ENCODE data around the gene UBXN7. TPM values are rescaled to one million over a fixed set of nuclear protein-coding genes. Genes with fewer than 3 reads are reported as not detected.
"Not testable (repeated sequence)": the region's sequence is repeated elsewhere in the genome, so short reads cannot be mapped to it uniquely, and the experiment has no call there.

Gene UBXN7
- total and polyA plus RNA-seq, 5 donors: 11.6 to 36.3 (median 34.8) TPM

GRCh38 chr3:196445391-196445790, 13.2 kb upstream of the UBXN7 start:
- ATAC-seq; H3K4me3 ChIP-seq (ENCODE audit: low read length); H3K4me1 ChIP-seq (ENCODE audit: control insufficient read depth, insufficient read depth, low read length); H3K27me3 ChIP-seq (ENCODE audit: control insufficient read depth, insufficient read depth); H3K9me3 ChIP-seq (ENCODE audit: control insufficient read depth, low read length); DNase-seq; H3K27ac ChIP-seq (ENCODE audit: low read length); intact Hi-C loops (cut with DNase I): not testable (repeated sequence)
- WGBS: 94% methylated on average over 7 of the region's 7 CpGs

DNA sequence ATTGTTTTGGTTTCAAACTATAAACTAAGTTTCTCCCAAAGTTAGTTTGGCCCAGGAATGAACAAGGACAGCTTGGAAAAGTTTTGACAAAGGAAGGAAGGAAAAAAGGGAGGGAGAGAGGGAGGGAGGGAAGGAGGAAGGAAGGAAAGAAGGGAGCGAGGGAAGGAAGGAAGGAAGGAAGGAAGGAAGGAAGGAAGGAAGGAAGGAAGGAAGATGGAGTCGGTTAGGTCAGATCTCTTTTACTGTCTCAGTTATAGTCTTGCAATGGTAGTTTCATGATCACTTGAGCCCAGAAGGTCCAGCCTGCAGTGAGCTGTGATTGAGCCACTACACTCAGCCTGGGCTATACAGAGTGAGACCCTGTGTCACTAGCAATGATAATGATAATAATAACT, 12.3 kb upstream of the UBXN7 start:
- Histone ChIP-seq H3K27me3 (ENCODE audit: control insufficient read depth, insufficient read depth) (no peaks in the 10 kb centered on the region), H3K27ac (ENCODE audit: low read length) (no peak overlapping the region), H3K4me1 (ENCODE audit: control insufficient read depth, insufficient read depth, low read length) (no peaks in the 10 kb centered on the region), H3K4me3 (ENCODE audit: low read length) (no peak overlapping the region), H3K9me3 (ENCODE audit: control insufficient read depth, low read length) (no peaks in the 10 kb centered on the region)
- WGBS: 30% methylated on average over 2 of the region's 2 CpGs
- intact Hi-C loops (cut with DNase I): no loop called here
- no peak for DNase-seq
- no peak for ATAC-seq

GRCh38 chr3:196440696-196441095, 8.5 kb upstream of the UBXN7 start:
- no peak for DNase-seq
- 64% methylated on average over 3 of the region's 3 CpGs for WGBS
- no peak for ATAC-seq
- H3K27ac ChIP-seq (ENCODE audit: low read length): no peak overlapping the region
- no peaks in the 10 kb centered on the region for H3K9me3 ChIP-seq (ENCODE audit: control insufficient read depth, low read length)
- intact Hi-C loops (cut with DNase I): no loop called here
- H3K4me3 ChIP-seq (ENCODE audit: low read length): no peak overlapping the region
- no peaks in the 10 kb centered on the region for H3K27me3 ChIP-seq (ENCODE audit: control insufficient read depth, insufficient read depth)
- H3K4me1 ChIP-seq (ENCODE audit: control insufficient read depth, insufficient read depth, low read length): no peaks in the 10 kb centered on the region

- peak; percentile 47 to 54 for ATAC-seq
- H3K4me1 ChIP-seq (ENCODE audit: control insufficient read depth, insufficient read depth, low read length): no peaks in the 10 kb centered on the region
- no peak overlapping the region for H3K27ac ChIP-seq (ENCODE audit: low read length)
- H3K9me3 ChIP-seq (ENCODE audit: control insufficient read depth, low read length): no peaks in the 10 kb centered on the region
- peak; percentile 62 to 74 (median 64) for DNase-seq
- no peak overlapping the region for H3K4me3 ChIP-seq (ENCODE audit: low read length)
- no peaks in the 10 kb centered on the region for H3K27me3 ChIP-seq (ENCODE audit: control insufficient read depth, insufficient read depth)
- intact Hi-C loops (cut with DNase I): no loop called here
- WGBS: 62% methylated on average over 6 of the region's 6 CpGs
Measured at GRCh38 chr3:196440041-196440537, 7.9 kb upstream of the UBXN7 start.

GRCh38 chr3:196431181-196432136, 768 bp downstream of the UBXN7 start:
- Histone ChIP-seq H3K27me3 (ENCODE audit: control insufficient read depth, insufficient read depth) (no peaks in the 10 kb centered on the region), H3K4me3 (ENCODE audit: low read length) (peak overlapping the region; percentile 76), H3K9me3 (ENCODE audit: control insufficient read depth, low read length) (no peaks in the 10 kb centered on the region), H3K27ac (ENCODE audit: low read length) (peak overlapping the region; percentile 67), H3K4me1 (ENCODE audit: control insufficient read depth, insufficient read depth, low read length) (no peaks in the 10 kb centered on the region)
- intact Hi-C loops (cut with DNase I): no loop called here
- 2% methylated on average over 50 of the region's 50 CpGs for whole genome bisulfite sequencing
- peak; percentile 52 to 58 for ATAC-seq
- DNase-seq: peak; percentile 28 to 73 (median 69)

DNA sequence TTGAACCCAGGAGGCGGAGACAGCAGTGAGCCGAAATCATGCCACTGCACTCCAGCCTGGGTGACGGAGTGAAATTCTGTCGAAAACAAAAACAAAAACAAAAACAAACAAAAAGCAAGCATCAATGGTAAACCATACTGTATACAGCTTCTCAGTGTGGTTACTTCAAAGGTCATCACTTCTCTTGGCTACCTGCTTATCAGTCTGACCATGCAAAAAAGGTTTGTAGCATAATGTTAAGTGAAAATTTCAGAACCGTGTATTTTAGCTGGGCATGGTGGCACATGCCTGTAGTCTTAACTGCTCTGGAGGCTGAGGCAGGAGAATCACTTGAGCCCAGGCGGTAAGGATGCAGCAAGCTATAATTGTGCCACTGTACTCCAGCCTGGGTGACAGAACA, 4.2 kb downstream of the UBXN7 start:
- Histone ChIP-seq H3K27ac (ENCODE audit: low read length) (no peak overlapping the region), H3K4me1 (ENCODE audit: control insufficient read depth, insufficient read depth, low read length) (peaks cover 4% of the 10 kb centered on the region), H3K27me3 (ENCODE audit: control insufficient read depth, insufficient read depth) (no peaks in the 10 kb centered on the region), H3K4me3 (ENCODE audit: low read length) (no peak overlapping the region), H3K9me3 (ENCODE audit: control insufficient read depth, low read length) (no peaks in the 10 kb centered on the region)
- intact Hi-C loops (cut with DNase I): no loop called here
- ATAC-seq: no peak
- WGBS: 83% methylated on average over 6 of the region's 6 CpGs
- no peak for DNase-seq

GRCh38 chr3:196424421-196424820, 7.8 kb downstream of the UBXN7 start:
- H3K4me1 ChIP-seq (ENCODE audit: control insufficient read depth, insufficient read depth, low read length); DNase-seq; H3K9me3 ChIP-seq (ENCODE audit: control insufficient read depth, low read length); H3K27me3 ChIP-seq (ENCODE audit: control insufficient read depth, insufficient read depth); H3K27ac ChIP-seq (ENCODE audit: low read length); intact Hi-C loops (cut with DNase I); H3K4me3 ChIP-seq (ENCODE audit: low read length); ATAC-seq: not testable (repeated sequence)
- WGBS: 96% methylated on average over 6 of the region's 6 CpGs

- 45% methylated on average over 10 of the region's 10 CpGs for WGBS
- H3K27ac ChIP-seq (ENCODE audit: low read length): peak overlapping the region; percentile 60
- peaks cover 11% of the 10 kb centered on the region for H3K4me1 ChIP-seq (ENCODE audit: control insufficient read depth, insufficient read depth, low read length)
- DNase-seq (peak; percentile 73 to 92 (median 91)), ATAC-seq (peak; percentile 82 to 86)
- H3K4me3 ChIP-seq (ENCODE audit: low read length): no peak overlapping the region
- intact Hi-C loops (cut with DNase I): no loop called here
- H3K9me3 ChIP-seq (ENCODE audit: control insufficient read depth, low read length): no peaks in the 10 kb centered on the region
- no peaks in the 10 kb centered on the region for H3K27me3 ChIP-seq (ENCODE audit: control insufficient read depth, insufficient read depth)
Measured at GRCh38 chr3:196423044-196423781, 9.0 kb downstream of the UBXN7 start.

DNA sequence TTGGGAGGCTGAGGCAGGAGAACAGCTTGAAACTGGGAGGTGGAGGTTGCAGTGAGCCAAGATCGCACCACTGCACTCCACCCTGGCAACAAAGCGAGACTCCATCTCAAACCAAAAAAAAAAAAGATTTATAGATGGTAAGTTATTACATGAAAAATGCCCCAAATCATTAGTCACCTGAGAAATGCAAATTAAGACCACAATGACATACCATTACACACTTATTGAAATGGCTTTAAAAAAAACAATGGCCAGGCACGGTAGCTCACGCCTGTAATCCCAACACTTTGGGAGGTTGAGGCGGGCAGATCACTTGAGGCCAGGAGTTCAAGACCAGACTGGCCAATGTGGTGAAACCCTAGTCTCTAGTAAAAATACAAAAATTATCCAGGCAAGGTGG, 10.6 kb downstream of the UBXN7 start:
- H3K9me3 ChIP-seq (ENCODE audit: control insufficient read depth, low read length); ATAC-seq; H3K27me3 ChIP-seq (ENCODE audit: control insufficient read depth, insufficient read depth); H3K4me3 ChIP-seq (ENCODE audit: low read length); DNase-seq; intact Hi-C loops (cut with DNase I): not testable (repeated sequence)
- peak overlapping the region; percentile 21 for H3K27ac ChIP-seq (ENCODE audit: low read length)
- peaks cover 13% of the 10 kb centered on the region for H3K4me1 ChIP-seq (ENCODE audit: control insufficient read depth, insufficient read depth, low read length)
- WGBS: 95% methylated on average over 5 of the region's 5 CpGs

DNA sequence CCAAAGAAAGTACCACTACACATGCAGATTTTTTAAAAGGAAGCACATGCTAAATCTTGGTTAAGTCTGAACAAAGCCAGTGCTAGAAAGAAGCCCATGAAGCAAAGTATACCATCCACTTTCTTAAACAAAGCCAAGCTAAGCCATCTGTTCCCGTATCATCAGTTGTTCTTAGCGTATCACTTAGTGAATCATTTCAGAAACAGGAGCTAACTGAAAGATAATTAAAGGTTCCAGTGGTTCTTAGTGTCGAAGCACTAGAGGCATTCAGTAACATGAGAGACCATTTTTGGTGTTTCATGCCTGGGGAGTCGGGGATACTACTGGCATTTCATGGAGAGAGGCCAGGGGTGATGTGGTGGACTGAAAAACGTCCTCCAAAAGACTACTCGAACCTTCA, 12.8 kb downstream of the UBXN7 start:
- Histone ChIP-seq H3K27me3 (ENCODE audit: control insufficient read depth, insufficient read depth) (no peaks in the 10 kb centered on the region), H3K4me1 (ENCODE audit: control insufficient read depth, insufficient read depth, low read length) (peaks cover 13% of the 10 kb centered on the region), H3K4me3 (ENCODE audit: low read length) (no peak overlapping the region), H3K9me3 (ENCODE audit: control insufficient read depth, low read length) (no peaks in the 10 kb centered on the region), H3K27ac (ENCODE audit: low read length) (no peak overlapping the region)
- 86% methylated on average over 6 of the region's 6 CpGs for whole genome bisulfite sequencing
- ATAC-seq (no peak), DNase-seq (no peak)
- intact Hi-C loops (cut with DNase I): no loop called here

- Histone ChIP-seq H3K27ac (ENCODE audit: low read length) (no peak overlapping the region), H3K4me3 (ENCODE audit: low read length) (no peak overlapping the region), H3K27me3 (ENCODE audit: control insufficient read depth, insufficient read depth) (no peaks in the 10 kb centered on the region), H3K4me1 (ENCODE audit: control insufficient read depth, insufficient read depth, low read length) (peaks cover 13% of the 10 kb centered on the region), H3K9me3 (ENCODE audit: control insufficient read depth, low read length) (no peaks in the 10 kb centered on the region)
- no peak for ATAC-seq
- DNase-seq: no peak
- WGBS: 94% methylated on average over 6 of the region's 6 CpGs
- intact Hi-C loops (cut with DNase I): no loop called here
Measured at GRCh38 chr3:196418601-196419000, 13.6 kb downstream of the UBXN7 start.

Measured in right cardiac atrium (tissue), 5 donors.